Endothelial cell (in vitro differentiated cells): ENCODE measurements around the gene ZFYVE19. TPM values are rescaled to one million over a fixed set of nuclear protein-coding genes. Genes with fewer than 3 reads are reported as not detected.
A peak's percentile ranks its signal among the peaks of the same experiment; 100 is the strongest.

Experiments
- DNase-seq: peaks from one replicate; pipeline ENCODE4 v3.0.0; 2021; ENCODE audit warnings: low spot score
- H3K27ac Mint-ChIP-seq: one replicate; pipeline ENCODE4 v1.8.0; 2021; ENCODE audit warnings: mixed read lengths, inconsistent platforms; ENCODE audit not compliant: unreplicated experiment
- H3K27me3 Mint-ChIP-seq: one replicate; pipeline ENCODE4 v1.8.0; 2021; ENCODE audit warnings: mild to moderate bottlenecking, moderate library complexity, mixed read lengths, inconsistent platforms; ENCODE audit not compliant: unreplicated experiment
- H3K36me3 Mint-ChIP-seq: one replicate; pipeline ENCODE4 v1.8.0; 2021; ENCODE audit warnings: mild to moderate bottlenecking, low read depth, mixed read lengths, inconsistent platforms; ENCODE audit not compliant: unreplicated experiment
- H3K4me1 Mint-ChIP-seq: one replicate; pipeline ENCODE4 v1.8.0; 2021; ENCODE audit warnings: mild to moderate bottlenecking, mixed read lengths, inconsistent platforms; ENCODE audit not compliant: unreplicated experiment
- H3K4me3 Mint-ChIP-seq: one replicate; pipeline ENCODE4 v1.8.0; 2021; ENCODE audit warnings: mild to moderate bottlenecking, mixed read lengths, inconsistent platforms; ENCODE audit not compliant: unreplicated experiment
- H3K9me3 Mint-ChIP-seq: one replicate; pipeline ENCODE4 v1.8.0; 2021; ENCODE audit warnings: mixed read lengths, inconsistent platforms; ENCODE audit not compliant: unreplicated experiment
- total RNA-seq: library from RNA; stranded (reverse); fragmentation: NEBNext Ultra II Directional; extraction: Animal tissue kit (Norgen Biotek cat#: 25700); gene quantifications from one replicate; pipeline ENCODE4 v1.2.1, GENCODE V29; 2021; ENCODE audit not compliant: unreplicated experiment
- TF ChIP-seq, protein P1 (sequence below): fragments of 200-600 bp; sonication (generic); IDR thresholded peaks from one replicate; pipeline ENCODE4 v1.5.0; 2021; ENCODE audit warnings: antibody characterized with exemption; ENCODE audit not compliant: unreplicated experiment

ZFYVE19 gene
- total RNA-seq, 1 donor from 2014 or later = 31.5 TPM

DNA sequence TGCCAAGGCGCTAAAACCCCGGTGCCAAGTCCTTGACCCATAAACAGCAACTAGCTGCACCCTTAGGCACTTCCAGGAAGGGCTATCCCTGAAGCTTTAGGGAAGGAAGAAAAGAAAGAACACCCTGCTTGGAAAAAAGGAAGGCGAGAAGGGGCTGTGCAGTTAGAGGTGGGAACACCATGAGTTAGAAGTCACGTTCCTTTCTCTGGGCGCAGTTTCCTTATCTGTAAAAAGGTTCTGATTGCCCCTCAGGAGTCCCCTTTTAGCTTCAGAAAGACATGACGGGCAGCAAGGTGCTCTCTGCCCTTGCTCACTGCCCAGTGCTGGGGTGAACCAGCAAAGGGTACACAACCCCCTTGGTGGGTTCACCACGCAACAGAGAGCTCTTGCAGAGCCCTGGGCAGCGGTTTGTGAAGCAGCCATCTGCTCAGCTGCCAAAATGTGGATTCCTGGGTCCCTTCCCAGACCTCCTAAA lies 42.2 kb upstream of the ZFYVE19 start:
- H3K27ac Mint-ChIP-seq = no peak overlapping the region
- no peaks in the 10 kb centered on the region for H3K9me3 Mint-ChIP-seq
- peaks cover 17% of the 10 kb centered on the region for H3K27me3 Mint-ChIP-seq
- TF ChIP-seq, protein P1, sequence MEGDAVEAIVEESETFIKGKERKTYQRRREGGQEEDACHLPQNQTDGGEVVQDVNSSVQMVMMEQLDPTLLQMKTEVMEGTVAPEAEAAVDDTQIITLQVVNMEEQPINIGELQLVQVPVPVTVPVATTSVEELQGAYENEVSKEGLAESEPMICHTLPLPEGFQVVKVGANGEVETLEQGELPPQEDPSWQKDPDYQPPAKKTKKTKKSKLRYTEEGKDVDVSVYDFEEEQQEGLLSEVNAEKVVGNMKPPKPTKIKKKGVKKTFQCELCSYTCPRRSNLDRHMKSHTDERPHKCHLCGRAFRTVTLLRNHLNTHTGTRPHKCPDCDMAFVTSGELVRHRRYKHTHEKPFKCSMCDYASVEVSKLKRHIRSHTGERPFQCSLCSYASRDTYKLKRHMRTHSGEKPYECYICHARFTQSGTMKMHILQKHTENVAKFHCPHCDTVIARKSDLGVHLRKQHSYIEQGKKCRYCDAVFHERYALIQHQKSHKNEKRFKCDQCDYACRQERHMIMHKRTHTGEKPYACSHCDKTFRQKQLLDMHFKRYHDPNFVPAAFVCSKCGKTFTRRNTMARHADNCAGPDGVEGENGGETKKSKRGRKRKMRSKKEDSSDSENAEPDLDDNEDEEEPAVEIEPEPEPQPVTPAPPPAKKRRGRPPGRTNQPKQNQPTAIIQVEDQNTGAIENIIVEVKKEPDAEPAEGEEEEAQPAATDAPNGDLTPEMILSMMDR = no peak
- H3K4me1 Mint-ChIP-seq = peaks cover 13% of the 10 kb centered on the region
- H3K4me3 Mint-ChIP-seq = peak overlapping the region; percentile 14
- DNase-seq = no peak
- H3K36me3 Mint-ChIP-seq = peaks cover 3% of the 10 kb centered on the region

DNA sequence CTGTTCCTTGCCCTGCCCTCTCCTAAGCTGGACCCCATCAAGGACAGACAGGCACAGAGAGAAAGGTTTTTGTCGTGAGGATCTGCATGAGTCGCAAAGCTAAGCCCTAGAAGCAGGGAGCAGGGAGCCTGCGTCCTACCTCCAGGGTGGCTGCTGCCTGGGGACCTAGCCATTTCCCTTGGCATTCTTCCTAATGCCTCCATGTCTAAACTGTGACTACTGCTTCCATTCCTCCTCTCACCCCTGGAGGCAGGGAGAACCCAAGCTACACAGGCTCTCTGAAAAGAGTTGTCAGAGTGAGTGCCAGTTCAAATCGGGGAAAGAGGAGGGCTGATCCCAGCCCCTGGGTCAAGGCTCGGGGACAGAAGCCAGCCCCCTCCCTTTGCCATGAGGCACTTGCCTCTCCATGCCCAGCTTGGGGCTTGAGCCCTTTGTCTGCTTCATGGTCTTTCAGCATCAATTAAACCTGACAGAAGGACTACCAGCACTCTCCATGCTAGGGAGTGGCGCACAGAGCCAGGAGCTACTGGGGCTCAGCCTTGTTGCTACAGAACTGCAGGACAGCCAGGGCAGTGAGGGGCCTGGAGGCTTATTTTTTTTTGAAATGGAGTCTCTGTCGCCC lies 40.6 kb upstream of the ZFYVE19 start:
- Mint-ChIP-seq H3K27me3 (peaks cover 17% of the 10 kb centered on the region), H3K4me1 (peaks cover 13% of the 10 kb centered on the region), H3K4me3 (no peak overlapping the region), H3K27ac (no peak overlapping the region), H3K36me3 (peaks cover 3% of the 10 kb centered on the region), H3K9me3 (no peaks in the 10 kb centered on the region)
- TF ChIP-seq, protein P1 = no peak
- DNase-seq = no peak

DNA sequence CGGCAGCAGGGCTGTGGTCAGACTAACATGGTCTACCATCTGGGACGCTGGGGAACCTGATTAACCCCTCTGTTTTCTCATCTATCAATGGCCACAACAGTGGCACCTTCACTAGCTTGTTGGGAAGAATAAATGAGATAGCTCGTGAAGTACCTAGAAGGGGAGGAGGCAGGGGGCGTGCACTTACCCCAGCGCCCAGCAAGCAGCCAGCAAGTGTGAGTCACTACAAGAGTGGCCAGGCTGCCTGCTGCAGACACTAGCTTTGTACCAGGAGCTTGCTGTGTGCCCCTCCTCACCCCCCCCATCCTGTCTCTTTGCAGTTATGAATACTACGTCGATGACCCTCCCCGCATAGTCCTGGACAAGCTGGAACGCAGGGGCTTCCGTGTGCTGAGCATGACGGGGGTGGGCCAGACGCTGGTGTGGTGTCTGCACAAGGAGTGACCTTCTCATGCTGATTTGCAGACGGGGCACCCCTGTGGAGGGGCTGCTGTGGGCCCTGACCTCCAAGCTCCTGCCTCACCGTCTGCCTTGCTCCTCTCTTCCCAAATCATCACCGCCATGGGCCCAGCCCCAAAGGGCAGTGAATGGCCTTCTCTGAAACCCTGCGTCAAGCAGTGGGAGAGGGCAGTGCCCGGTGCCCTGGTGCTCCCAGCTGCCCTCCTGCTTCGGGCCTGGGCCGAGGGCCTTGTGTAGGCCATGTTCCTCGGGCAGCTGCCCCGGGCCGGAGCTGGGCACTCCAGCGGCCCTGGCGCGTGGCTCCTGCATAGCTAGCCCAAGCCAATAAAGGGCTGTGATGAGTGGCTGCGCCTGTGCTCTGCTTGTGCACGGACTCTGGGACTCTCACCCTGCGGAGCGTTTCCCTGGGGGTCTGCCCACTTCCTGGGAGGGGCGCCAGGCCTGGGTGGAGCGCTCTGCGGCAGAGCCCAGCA lies 39.7 kb upstream of the ZFYVE19 start:
- Mint-ChIP-seq H3K9me3 (no peaks in the 10 kb centered on the region), H3K4me3 (no peak overlapping the region), H3K4me1 (peaks cover 13% of the 10 kb centered on the region), H3K27me3 (peaks cover 18% of the 10 kb centered on the region), H3K36me3 (peaks cover 9% of the 10 kb centered on the region), H3K27ac (no peak overlapping the region)
- DNase-seq = no peak
- TF ChIP-seq, protein P1 = no peak

DNA sequence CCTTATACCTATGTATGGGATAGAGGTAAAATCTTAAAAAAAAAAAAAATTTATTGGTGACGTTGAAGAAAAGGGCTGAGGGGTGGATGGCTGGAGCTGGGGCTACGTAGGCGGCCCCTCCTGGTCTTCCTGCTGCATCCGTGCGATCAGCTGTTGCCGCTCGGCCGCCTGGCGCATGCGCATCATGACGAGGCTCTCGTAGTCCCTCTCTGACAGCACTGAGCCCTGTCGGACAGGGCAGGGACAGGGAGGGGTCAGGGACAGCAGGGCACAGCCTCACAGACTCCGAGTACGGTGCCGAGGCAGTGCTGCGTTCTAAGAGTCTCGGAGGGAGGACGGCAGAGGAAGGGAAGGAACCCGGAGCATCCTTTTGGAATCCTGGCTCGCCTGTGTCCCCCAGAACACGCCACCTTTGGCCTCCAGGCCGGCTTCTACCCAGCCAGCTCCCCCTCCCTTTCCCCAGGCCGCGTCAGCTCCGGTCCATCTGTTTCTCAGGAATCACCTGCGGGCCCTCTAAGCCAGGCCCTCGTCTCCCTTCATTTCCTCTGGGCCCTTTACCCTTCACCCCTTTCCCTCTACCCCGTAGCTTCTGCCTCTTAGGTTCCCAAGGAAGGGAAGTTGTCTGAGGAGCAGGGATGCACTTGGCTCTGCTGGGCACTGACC lies 38.9 kb upstream of the ZFYVE19 start:
- H3K4me1 Mint-ChIP-seq = peaks cover 8% of the 10 kb centered on the region
- peaks cover 15% of the 10 kb centered on the region for H3K27me3 Mint-ChIP-seq
- H3K4me3 Mint-ChIP-seq = no peak overlapping the region
- no peak for DNase-seq
- H3K9me3 Mint-ChIP-seq = no peaks in the 10 kb centered on the region
- TF ChIP-seq, protein P1 = no peak
- H3K27ac Mint-ChIP-seq = no peak overlapping the region
- peaks cover 11% of the 10 kb centered on the region for H3K36me3 Mint-ChIP-seq
